ENCODE measurements around the gene MBOAT2. TPM values are rescaled to one million over a fixed set of nuclear protein-coding genes. Genes with fewer than 3 reads are reported as not detected.

The MBOAT2 gene
- total RNA-seq, 1 experiment from 2014 or later, result 65.1 TPM

GRCh38 chr2:8806885-8807704 lies 196.4 kb downstream of the MBOAT2 start:
- DNase-seq (ENCODE audit: low spot score), result no peak
- Histone ChIP-seq H3K36me3 (ENCODE audit: insufficient read depth, low read length, poor library complexity, severe bottlenecking) (peaks cover 11% of the 10 kb centered on the region), H3K27me3 (replicated peaks; ENCODE audit: insufficient read depth, low read depth, low read length, poor library complexity) (no peaks in the 10 kb centered on the region), H3K9me3 (ENCODE audit: low read depth, low read length, poor library complexity, severe bottlenecking) (no peaks in the 10 kb centered on the region), H3K4me3 (ENCODE audit: low read depth, low read length, poor library complexity, severe bottlenecking) (no peak overlapping the region), H3K27ac (ENCODE audit: low read depth, low read length, poor library complexity, severe bottlenecking) (no peak overlapping the region), H3K4me1 (ENCODE audit: insufficient read depth, low read length, poor library complexity, severe bottlenecking) (peaks cover 12% of the 10 kb centered on the region)
- CTCF ChIA-PET, result no interaction called here
- intact Hi-C loops (cut with micrococcal nuclease; ENCODE audit: unreplicated experiment), result no loop called here
- no TSS peak for BruUV-seq (replicated peaks)
- POLR2A ChIA-PET (ENCODE audit: low non-redundant PET), result no interaction called here
- no peak for TF ChIP-seq EZH2 (IDR thresholded peaks at IDR 0.05; ENCODE audit: borderline replicate concordance, low read depth, low read length, poor library complexity, severe bottlenecking)
- TF ChIP-seq, protein P1, sequence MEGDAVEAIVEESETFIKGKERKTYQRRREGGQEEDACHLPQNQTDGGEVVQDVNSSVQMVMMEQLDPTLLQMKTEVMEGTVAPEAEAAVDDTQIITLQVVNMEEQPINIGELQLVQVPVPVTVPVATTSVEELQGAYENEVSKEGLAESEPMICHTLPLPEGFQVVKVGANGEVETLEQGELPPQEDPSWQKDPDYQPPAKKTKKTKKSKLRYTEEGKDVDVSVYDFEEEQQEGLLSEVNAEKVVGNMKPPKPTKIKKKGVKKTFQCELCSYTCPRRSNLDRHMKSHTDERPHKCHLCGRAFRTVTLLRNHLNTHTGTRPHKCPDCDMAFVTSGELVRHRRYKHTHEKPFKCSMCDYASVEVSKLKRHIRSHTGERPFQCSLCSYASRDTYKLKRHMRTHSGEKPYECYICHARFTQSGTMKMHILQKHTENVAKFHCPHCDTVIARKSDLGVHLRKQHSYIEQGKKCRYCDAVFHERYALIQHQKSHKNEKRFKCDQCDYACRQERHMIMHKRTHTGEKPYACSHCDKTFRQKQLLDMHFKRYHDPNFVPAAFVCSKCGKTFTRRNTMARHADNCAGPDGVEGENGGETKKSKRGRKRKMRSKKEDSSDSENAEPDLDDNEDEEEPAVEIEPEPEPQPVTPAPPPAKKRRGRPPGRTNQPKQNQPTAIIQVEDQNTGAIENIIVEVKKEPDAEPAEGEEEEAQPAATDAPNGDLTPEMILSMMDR (conservative IDR thresholded peaks at IDR 0.05; ENCODE audit: low read depth, low read length), result no peak

GRCh38 chr2:8805278-8806210 lies 197.9 kb downstream of the MBOAT2 start:
- POLR2A ChIA-PET (ENCODE audit: low non-redundant PET), result no interaction called here

More at GRCh38 chr2:8805278-8806210, 197.9 kb downstream of the MBOAT2 start:
- TF ChIP-seq, protein P1 (conservative IDR thresholded peaks at IDR 0.05; ENCODE audit: low read depth, low read length), result no peak
- no peak for TF ChIP-seq EZH2 (IDR thresholded peaks at IDR 0.05; ENCODE audit: borderline replicate concordance, low read depth, low read length, poor library complexity, severe bottlenecking)
- Histone ChIP-seq H3K4me1 (ENCODE audit: insufficient read depth, low read length, poor library complexity, severe bottlenecking) (peaks cover 12% of the 10 kb centered on the region), H3K36me3 (ENCODE audit: insufficient read depth, low read length, poor library complexity, severe bottlenecking) (peaks cover 11% of the 10 kb centered on the region), H3K9me3 (ENCODE audit: low read depth, low read length, poor library complexity, severe bottlenecking) (no peaks in the 10 kb centered on the region), H3K27me3 (replicated peaks; ENCODE audit: insufficient read depth, low read depth, low read length, poor library complexity) (no peaks in the 10 kb centered on the region), H3K4me3 (ENCODE audit: low read depth, low read length, poor library complexity, severe bottlenecking) (no peak overlapping the region), H3K27ac (ENCODE audit: low read depth, low read length, poor library complexity, severe bottlenecking) (no peak overlapping the region)
- intact Hi-C loops (cut with micrococcal nuclease; ENCODE audit: unreplicated experiment), result no loop called here
- CTCF ChIA-PET, result no interaction called here
- DNase-seq (ENCODE audit: low spot score), result peak; percentile 37
- BruUV-seq (replicated peaks), result no TSS peak
